HFFc6 (cell line): ENCODE data around the gene TMSB15B. TPM values are rescaled to one million over a fixed set of nuclear protein-coding genes. Genes with fewer than 3 reads are reported as not detected.
A peak's percentile ranks its signal among the peaks of the same experiment; 100 is the strongest.
"Not testable (repeated sequence)": the region's sequence is repeated elsewhere in the genome, so short reads cannot be mapped to it uniquely, and the experiment has no call there.

Experiments used
- DNase-seq: peaks from one replicate; pipeline ENCODE4 v3.0.0-alpha.2; 2018
- H3K27ac Mint-ChIP-seq: 2 replicates; pipeline ENCODE4 v1.8.0; 2020; ENCODE audit warnings: mild to moderate bottlenecking, mixed read lengths
- H3K27me3 Mint-ChIP-seq: 2 replicates; pipeline ENCODE4 v1.8.0; 2021; ENCODE audit warnings: mild to moderate bottlenecking, moderate library complexity, mixed read lengths; ENCODE audit not compliant: insufficient read depth
- H3K36me3 Mint-ChIP-seq: 2 replicates; pipeline ENCODE4 v1.8.0; 2021; ENCODE audit warnings: low read depth, mixed read lengths
- H3K4me1 Mint-ChIP-seq: 2 replicates; pipeline ENCODE4 v1.8.0; 2020; ENCODE audit warnings: low read depth, mixed read lengths
- H3K4me3 Mint-ChIP-seq: 2 replicates; pipeline ENCODE4 v1.8.0; 2020; ENCODE audit warnings: mild to moderate bottlenecking, moderate library complexity, mixed read lengths
- H3K9me3 Mint-ChIP-seq: 2 replicates; pipeline ENCODE4 v1.8.0; 2020; ENCODE audit warnings: mild to moderate bottlenecking, mixed read lengths
- long read RNA-seq: library from polyadenylated mRNA; unstranded; transcript quantifications from one replicate; pipeline ENCODE4 v2.0.0, GENCODE V29; 2019
- total RNA-seq, 6 experiments: library from RNA; stranded (reverse); fragmentation: NEBNext Ultra II Directional; extraction: Animal tissue kit (Norgen Biotek cat#: 25700); gene quantifications; 2 replicates in 1 of 6; 3 replicates in 5 of 6; pipeline ENCODE4 v1.2.3, GENCODE V29; 2021
- TF ChIP-seq, protein P1 (sequence below): fragments of 200-600 bp; sonication (generic); IDR thresholded peaks from 2 replicates; pipeline ENCODE4 v1.5.0; 2021; ENCODE audit warnings: antibody characterized with exemption, mild to moderate bottlenecking

Gene TMSB15B
- 1 to 10 TPM; 2.7 to 5.3 (median 5.0) TPM for total RNA-seq
- long read RNA-seq: 0 reads

- DNase-seq, H3K4me1 Mint-ChIP-seq, H3K36me3 Mint-ChIP-seq, H3K9me3 Mint-ChIP-seq, H3K4me3 Mint-ChIP-seq, H3K27ac Mint-ChIP-seq, H3K27me3 Mint-ChIP-seq: not testable (repeated sequence)
Measured at GRCh38 chrX:103962411-103963278, at the start of gene TMSB15B. Gene TMSB15B (plus strand): TSS chrX:103962627.

DNA sequence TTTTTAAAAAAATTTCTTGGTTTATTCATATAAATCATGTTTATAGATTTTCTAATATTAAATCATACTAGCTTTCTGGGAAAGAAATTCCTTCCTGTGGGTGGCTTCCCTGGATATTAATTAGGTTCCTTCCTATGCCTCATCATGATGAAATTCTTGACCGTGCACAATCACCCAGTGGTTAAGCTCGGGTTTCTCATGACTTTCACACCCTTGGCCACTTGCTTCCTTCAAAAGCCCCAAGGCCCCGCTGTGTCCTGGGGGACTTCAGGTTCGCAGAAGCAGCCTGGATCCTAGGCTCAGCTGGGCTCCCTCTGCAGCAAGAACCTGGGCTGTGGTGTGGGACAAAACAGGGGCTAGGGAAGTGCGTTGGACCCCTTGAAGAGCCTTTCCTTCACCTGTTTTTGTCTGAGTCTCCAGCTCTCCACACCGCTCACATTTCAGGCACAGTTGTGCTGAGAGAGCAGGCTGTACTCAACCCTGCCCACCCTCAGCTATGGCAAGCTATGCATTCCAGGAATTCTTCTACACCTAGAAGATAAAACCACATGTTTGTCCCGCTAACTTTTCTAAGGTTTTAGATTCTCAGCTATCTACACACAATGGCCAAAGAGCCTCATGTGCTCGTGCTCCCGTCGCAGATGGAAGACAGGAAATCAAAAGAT, 48.9 kb upstream of the TMSB15B start:
- Mint-ChIP-seq H3K4me3 (no peak overlapping the region), H3K27ac (no peak overlapping the region), H3K9me3 (no peaks in the 10 kb centered on the region), H3K4me1 (peaks cover 7% of the 10 kb centered on the region), H3K27me3 (no peaks in the 10 kb centered on the region), H3K36me3 (no peaks in the 10 kb centered on the region)
- TF ChIP-seq, protein P1, sequence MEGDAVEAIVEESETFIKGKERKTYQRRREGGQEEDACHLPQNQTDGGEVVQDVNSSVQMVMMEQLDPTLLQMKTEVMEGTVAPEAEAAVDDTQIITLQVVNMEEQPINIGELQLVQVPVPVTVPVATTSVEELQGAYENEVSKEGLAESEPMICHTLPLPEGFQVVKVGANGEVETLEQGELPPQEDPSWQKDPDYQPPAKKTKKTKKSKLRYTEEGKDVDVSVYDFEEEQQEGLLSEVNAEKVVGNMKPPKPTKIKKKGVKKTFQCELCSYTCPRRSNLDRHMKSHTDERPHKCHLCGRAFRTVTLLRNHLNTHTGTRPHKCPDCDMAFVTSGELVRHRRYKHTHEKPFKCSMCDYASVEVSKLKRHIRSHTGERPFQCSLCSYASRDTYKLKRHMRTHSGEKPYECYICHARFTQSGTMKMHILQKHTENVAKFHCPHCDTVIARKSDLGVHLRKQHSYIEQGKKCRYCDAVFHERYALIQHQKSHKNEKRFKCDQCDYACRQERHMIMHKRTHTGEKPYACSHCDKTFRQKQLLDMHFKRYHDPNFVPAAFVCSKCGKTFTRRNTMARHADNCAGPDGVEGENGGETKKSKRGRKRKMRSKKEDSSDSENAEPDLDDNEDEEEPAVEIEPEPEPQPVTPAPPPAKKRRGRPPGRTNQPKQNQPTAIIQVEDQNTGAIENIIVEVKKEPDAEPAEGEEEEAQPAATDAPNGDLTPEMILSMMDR: no peak
- DNase-seq: no peak

DNA sequence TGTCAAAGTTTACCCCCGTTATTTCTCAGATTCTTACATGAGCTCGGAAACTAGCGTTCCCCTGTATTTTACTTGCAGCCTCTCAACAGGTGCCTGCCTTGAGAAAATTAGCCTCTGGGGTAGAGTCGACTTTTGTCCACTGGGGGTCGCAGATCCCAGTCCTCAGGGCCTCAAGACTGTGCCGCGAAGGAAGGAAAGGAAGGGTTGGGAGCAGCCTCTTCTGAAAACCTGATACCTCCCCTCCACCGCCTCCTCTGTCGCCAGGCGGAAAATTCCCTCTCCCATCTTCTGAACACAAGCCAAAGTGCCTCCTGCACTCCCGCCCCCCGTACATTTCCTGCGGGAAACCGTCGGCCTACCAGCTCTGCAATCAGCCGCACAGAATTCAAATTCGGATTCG, 44.4 kb upstream of the TMSB15B start:
- peaks cover 13% of the 10 kb centered on the region for H3K4me1 Mint-ChIP-seq
- TF ChIP-seq, protein P1: peak; percentile 72
- peak overlapping the region; percentile 78 for H3K27ac Mint-ChIP-seq
- H3K36me3 Mint-ChIP-seq: no peaks in the 10 kb centered on the region
- peak; percentile 56 for DNase-seq
- H3K27me3 Mint-ChIP-seq: peaks cover 2% of the 10 kb centered on the region; the same call in 1 of the 2 replicates
- H3K9me3 Mint-ChIP-seq: no peaks in the 10 kb centered on the region
- H3K4me3 Mint-ChIP-seq: peak overlapping the region; percentile 89

GRCh38 chrX:103918571-103919269, 43.7 kb upstream of the TMSB15B start:
- peaks cover 2% of the 10 kb centered on the region; the same call in 1 of the 2 replicates for H3K27me3 Mint-ChIP-seq

GRCh38 chrX:103919270-103919637, 43.2 kb upstream of the TMSB15B start:
- TF ChIP-seq, protein P1: peak; percentile 57
- peaks cover 2% of the 10 kb centered on the region; the same call in 1 of the 2 replicates for H3K27me3 Mint-ChIP-seq
- DNase-seq: peak; percentile 25
- H3K27ac Mint-ChIP-seq: peak overlapping the region; percentile 78
- peaks cover 6% of the 10 kb centered on the region for H3K4me1 Mint-ChIP-seq
- no peaks in the 10 kb centered on the region for H3K9me3 Mint-ChIP-seq
- H3K4me3 Mint-ChIP-seq: peak overlapping the region; percentile 89
- H3K36me3 Mint-ChIP-seq: no peaks in the 10 kb centered on the region

More at GRCh38 chrX:103918571-103919269, 43.7 kb upstream of the TMSB15B start:
- Mint-ChIP-seq H3K4me3 (peak overlapping the region; percentile 89), H3K36me3 (no peaks in the 10 kb centered on the region), H3K9me3 (no peaks in the 10 kb centered on the region), H3K27ac (peak overlapping the region; percentile 78), H3K4me1 (peaks cover 9% of the 10 kb centered on the region)
- TF ChIP-seq, protein P1: no peak
- peak; percentile 37 for DNase-seq

- not testable (repeated sequence) for H3K27me3 Mint-ChIP-seq, H3K36me3 Mint-ChIP-seq, H3K27ac Mint-ChIP-seq, H3K4me3 Mint-ChIP-seq, H3K9me3 Mint-ChIP-seq, H3K4me1 Mint-ChIP-seq, DNase-seq
Measured at GRCh38 chrX:103920515-103920914, 41.9 kb upstream of the TMSB15B start.
